Skin of body (tissue), 2 donors: Measurements from ENCODE around the gene EHD1. TPM values are rescaled to one million over a fixed set of nuclear protein-coding genes. Genes with fewer than 3 reads are reported as not detected.

ENCODE experiments used
- DNase-seq: peaks from one replicate; lab custom pipeline; 2025; lab: John Stamatoyannopoulos, UW
- total RNA-seq: library from RNA; depleted of rRNA; stranded (reverse); fragments of >200 nt; gene quantifications from one replicate; pipeline ENCODE4 v1.2.3, GENCODE V29; 2014

EHD1 gene
- 27.1 TPM for total RNA-seq

DNA sequence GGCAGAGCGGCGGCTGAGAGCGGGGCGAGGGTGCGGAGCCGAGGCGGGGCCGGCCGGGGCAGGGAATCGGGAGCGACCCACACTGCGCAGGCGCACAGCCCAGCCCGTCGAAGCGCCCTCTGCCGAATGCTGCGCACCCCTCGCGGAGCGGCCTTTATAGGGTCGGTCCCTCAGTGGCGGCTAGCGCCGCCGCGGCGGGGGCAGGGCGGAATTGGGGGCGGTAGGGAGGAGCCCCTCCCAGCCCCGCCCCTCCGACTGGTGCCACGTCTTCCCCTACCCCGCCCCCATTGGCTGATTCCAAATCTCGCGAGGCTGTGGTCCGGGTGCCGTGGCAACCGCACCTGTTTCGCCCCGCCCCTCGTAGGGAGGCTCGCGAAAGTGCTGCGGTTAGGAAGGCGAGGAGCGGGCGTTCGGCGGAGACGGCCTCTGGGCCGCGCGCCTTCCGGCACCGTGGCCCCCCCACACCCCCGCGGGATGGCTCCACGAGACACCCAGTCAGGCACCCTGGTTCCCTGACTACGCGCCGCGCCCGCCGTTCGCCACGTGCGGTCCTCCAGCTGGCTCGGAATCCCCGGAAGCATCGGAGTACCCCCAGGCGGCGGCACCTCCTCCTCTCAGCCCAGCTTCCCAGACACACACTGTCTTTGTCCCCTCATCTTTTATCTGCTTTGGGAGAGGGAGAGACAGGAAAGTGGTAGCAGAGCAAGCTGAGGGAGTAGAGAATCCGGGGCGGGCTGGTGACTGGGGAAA, at the start of gene EHD1:
EHD1 (minus strand) TSS at position 128 of the 750 bp plus-strand sequence. CDS start 157 bp downstream, outside the sequence.
- DNase-seq, result peak; percentile 98

DNA sequence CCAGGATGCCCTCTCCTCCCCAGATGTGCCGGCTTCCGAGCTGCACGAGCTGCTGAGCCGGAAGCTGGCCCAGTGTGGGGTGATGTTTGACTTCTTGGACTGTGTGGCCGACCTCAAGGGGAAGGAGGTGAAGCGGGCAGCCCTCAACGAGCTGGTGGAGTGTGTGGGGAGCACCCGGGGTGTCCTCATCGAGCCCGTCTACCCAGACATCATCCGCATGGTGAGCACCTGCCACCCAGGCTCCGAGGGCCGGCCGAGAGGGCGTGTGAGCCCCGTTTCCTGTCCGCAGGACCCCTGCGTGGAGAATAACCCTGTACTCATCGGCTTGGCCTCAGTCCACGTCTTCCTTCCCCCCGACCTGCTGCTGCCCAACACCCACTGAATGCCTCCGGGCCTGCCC, 48.3 kb upstream of the EHD1 start:
- DNase-seq, result no peak

DNA sequence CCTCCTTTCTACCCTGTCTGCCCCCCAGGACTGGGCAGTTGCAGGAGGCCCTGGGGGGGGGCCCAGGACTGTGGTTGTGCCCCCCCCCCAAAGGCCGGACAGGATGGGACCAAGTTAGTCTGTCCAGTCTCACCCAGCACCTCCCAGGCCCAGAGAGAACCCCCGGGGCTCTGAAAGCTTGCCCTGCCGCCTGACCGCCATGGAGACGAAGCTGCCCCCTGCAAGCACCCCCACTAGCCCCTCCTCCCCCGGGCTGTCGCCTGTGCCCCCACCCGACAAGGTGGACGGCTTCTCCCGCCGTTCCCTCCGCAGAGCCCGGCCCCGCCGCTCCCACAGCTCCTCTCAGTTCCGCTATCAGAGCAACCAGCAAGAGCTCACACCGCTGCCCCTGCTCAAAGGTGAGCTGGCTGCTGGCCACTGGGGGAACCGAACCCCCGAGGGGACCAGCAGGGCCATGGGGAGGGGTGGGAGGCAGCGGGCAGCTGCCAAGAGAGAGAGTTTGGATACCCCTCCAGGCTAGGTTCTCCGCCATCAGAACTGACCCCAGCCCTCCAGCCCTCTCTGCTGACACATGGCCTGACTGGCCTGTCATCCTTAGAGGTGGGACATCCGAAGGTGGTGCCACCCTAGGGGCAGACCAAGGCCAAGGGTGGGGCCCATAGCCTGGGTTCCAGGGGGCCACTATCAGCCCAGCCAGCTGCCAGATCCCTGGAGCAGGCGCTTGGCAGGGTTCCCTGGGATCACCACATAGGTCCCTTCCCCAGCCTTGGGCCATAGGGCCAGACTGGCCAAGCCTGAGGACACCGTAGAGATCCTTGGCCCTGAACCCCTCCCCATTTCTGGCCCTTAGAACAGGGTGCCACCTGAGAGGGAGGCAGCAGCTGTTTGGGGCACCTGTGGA, 47.4 kb upstream of the EHD1 start:
- DNase-seq, result no peak

DNA sequence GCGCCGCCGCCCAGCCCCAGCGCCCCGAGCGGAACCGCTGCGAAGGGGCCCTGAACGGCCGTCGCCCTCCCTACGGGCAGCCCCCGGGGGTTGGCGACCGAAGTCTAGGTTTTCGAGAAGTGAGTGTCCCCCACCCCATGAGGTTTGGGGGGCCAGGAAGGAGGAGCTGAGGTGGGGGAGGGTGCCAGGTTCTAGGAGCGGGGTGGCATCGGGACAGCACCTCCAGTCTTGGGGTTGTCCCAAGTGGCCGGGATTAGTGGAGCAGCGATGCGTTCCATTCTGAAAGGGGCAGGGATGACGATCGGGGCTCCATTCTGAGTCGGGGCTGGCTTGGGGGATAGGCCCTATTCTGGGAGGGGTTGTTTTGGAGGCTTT, 46.5 kb upstream of the EHD1 start:
- no peak for DNase-seq

DNA sequence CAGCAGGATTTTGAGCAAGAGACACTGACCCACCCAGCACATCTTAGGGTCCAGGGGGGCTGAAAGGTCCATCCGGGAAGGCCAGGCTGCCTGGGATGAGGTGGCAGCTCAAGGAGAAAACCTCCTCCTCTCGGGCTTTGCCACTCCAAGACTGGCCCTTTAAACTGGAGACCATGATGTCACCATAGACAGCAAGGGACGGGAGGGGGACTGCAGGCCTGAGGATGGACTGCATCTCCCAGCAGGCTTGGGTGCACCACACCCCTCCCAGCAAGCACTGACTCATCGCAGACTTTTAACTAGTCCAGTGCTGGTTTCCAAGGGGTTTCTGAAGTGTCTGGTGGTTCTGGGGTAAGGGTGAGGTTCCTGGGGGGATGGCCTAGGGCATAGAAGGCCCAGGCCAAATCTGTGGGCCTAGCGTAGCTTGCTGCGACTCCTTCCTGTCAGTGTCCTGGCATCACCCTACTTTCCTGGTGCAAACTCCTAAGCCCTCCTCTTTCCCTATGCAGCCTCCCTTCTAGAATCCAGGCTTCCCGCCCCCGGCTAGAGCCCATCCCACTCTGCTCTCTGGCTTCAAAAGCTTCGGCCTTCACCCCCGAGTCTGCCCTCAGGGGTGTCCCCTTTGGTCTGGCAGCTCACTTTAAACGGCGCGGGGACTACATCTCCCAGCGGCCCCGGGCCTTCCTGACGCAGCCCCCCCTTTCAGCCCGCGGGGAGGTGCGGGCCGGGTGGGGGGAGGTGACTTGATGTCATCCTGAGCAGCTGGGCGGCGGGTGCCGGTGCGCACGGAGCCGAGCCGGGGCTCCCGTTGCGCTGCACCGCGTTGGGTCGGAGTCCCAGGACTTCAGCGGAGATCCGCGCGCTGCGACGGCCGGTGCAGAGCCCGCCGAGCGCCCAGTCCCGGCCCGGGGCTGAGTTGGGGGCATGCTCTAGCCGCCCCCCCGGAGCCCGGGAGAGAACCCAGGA, 45.8 kb upstream of the EHD1 start, which contains the start of gene PPP2R5B:
PPP2R5B (plus strand) TSS at position 746 of the 966 bp plus-strand sequence. CDS start 1,046 bp downstream, outside the sequence.
- DNase-seq, result peak; percentile 95

DNA sequence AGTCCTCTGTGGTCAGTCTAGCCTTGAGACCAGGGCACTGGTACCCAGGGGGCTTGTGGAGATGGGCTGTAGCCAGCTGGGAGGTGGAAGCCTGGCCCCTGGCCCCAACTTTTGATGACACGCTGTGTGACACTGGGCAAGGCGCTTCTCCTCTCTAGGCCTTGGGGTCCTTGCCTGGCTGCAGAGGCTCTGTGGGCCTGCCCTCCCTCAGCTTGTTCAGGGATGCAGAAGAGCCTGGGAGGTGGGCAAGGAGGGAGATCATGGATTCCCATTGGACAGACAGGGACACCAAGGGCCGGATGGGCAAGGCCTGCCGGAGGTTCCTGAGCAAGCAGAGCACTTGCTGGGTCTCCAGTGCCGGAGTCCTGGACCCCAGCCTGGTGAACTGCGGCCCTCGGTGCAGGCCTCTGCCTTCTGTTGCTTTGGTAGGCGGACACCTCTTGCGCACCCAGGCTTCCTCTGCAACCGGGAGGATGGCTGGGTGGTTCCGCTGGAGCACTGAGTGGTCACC, 44.8 kb upstream of the EHD1 start:
- no peak for DNase-seq

DNA sequence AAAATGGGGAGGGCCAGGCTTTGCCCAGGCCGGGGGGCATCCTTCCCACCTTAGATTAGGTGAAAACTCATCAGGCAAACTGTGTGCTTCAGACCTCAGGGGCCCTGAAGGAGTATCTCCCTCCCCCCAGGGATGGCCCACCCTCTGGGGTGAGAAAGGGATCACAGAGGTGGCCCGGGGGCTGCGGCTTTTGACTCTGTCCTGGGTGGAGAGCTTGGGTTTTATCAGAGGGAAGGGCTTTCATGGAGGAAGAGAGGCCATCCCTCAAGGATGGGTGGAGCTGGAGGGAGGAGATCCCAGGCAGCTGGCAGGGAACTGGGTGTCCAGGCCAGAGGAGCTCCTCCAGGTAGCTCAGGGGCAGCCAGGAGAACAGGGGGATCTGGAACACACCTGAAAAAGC, 43.0 kb upstream of the EHD1 start:
- no peak for DNase-seq

DNA sequence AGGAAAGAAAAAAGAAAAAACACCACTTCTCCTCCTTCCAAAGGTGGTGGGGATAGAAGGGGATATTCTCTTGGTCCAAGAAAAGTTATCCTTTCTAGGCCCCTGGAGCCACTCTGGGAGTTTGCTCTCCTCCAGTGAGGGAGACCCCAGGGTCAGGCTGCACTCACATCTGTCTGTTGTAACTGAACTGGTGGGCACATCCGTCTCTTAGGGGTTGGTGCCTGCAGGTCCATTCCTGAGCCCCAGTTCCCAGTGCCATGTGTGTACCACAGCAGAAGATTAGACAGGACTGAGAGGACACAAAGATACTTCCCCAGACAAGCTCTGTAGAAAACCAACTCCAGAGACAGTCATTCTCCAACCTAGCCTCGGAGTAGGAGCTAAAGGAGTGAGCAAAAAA, 41.7 kb upstream of the EHD1 start:
- no peak for DNase-seq

DNA sequence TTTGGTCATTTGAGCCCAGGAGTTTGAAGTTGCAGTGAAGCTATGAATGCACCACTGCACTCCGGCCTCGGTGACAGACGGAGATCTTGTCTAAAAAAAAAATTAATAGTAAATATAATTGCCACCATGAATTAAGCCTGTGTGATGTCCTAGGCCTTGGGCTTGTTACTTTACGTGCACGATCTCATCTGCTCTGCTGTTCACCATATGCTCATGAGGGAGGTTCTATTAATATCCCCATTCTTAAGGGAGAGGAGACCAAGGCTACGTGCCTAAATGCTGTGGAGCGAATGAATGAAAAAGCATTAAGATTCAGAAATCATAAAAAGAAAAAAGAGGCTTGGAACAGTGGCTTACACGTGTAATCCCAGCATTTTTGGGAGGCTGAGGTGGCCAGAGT, 41.2 kb upstream of the EHD1 start:
- DNase-seq, result peak; percentile 59

DNA sequence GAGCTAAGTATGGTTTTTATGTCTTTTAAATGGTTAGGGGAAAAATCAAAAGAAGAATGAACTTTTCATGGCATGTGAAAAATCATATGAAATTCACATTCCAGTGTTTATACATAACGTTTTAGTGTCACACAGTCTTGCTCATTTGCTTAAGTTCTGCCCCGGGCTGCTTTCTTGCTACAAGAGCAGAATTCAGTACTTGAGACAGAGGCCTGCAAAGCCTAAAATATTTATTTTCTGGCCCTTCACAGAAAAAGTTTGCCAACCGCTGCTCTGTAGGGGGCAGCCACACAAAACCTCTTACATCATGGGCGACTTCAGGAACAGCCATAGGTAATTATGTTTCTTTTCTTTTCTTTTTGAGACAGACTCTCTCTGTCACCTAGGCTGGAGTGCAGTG, 39.6 kb upstream of the EHD1 start:
- DNase-seq, result peak; percentile 21

DNA sequence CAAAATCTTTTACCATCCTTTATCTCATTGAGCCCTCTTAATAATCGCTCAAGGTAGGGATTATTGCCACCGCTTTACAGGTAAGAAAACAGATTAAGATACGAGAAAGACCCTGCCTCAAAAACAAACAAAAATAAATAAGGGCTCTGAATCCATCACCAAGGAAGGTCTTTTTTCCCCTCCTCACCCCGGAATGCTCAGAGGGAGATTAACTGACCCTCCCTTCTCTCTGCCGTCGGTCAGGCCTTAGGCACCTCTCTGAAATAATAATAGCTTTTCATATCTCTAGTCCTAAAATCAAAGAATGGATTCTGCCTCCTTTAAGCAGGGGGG, 39.2 kb upstream of the EHD1 start:
- no peak for DNase-seq

DNA sequence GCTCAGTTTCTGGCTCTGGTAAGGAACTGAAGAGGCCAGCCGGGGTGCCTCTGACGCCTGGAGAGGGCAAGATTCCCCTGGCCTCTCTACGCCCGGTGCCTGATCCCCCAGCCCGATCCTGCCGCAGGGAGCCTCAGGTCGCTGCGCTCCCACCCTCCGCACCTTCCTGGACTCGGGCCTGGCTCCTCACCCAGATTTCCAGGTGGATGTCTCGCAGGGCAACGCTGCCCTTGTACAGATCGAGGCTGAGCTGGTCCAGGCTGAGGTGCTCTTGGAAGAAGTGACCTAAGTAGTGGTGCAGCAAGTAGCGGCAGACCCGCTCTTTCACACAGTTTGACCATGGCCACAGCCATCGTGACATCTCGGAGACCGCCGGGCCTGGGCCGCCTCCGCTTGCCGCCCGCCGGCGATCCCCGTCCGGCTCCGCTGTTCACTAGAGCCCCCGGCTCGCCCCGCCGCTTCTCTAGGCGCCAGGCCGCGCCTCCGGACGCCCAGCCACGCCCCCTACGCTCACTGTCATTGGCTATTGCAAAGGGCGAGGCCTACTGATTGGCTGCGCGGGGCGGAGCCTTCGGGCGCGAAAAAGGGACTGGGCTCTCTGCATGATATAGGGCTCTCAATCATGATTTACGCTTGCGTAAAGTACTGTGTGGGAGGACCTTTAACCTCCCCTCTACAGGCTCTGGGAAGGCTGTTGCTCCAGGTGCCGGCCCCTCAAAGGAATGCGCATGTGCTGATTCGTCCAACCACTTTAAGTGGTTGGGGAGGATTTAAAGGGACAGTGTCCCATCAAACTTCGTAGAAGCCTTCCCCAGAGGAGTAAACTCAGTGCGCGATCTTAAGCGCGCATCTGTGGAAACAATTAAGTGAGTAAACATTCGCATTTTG, 38.6 kb upstream of the EHD1 start, which contains the start of gene ATG2A:
ATG2A (minus strand) TSS at position 435 of the 888 bp plus-strand sequence; CDS start at position 361, 74 bp downstream.
- peak; percentile 100 for DNase-seq

DNA sequence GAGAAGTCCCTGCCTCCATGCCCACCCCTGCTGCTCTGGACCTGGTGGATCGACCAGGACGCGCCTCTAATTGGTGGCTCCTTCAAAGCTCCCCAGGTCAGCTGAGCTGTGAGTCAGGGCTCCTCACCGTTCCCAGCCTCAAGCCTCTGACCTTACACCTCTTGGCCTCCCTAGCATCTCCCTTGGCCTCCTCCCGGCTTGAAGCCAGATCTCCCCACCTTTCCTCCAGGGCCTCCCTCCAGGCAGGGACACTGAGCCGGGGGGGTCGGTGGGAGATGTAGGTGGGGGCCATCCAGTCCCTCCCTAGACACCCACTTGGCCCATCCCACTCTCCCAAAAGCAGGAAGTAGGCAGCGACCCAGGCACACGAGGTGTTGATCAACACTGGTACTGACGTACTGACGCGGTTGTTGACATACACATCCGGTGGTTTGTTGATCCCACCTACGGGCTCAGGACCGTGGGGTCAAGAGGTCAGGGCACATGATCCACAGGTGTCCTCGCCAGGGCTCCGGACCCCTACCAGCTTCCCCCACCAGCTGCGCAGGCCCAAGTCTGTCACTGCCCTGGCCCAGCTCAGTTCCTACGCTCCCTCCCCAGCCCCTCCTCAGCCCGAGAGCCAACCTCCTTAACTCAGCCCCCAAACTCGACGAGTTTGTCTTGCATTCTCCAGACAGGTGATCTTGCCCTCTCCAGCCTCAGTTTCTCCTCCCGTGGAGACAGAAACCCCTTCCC, 37.8 kb upstream of the EHD1 start:
- no peak for DNase-seq

DNA sequence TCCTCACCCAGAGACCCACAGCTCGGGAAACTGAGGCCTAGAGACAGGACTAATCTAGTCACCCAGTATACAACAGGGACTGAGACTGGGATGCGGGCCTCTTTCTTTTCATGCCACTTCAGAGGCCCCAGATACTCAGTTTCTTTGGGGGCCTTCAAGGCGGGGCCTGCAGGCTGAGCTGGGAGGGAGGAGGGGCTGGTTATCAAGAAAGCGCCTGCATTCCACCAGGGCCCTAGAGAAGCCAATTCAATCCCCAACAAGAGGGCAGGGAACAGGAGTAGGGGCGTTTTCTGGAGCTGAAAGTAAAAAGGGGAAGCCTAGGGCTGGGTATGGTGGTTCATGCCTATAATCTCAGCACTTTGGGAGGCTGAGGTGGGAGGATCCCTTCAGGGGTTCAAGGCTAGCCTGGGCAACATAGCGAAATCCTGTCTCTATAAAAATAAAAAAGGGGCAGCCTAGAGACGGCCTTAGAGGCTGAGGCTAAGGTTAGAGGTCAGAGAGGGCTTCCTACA, 37.0 kb upstream of the EHD1 start:
- DNase-seq, result no peak

DNA sequence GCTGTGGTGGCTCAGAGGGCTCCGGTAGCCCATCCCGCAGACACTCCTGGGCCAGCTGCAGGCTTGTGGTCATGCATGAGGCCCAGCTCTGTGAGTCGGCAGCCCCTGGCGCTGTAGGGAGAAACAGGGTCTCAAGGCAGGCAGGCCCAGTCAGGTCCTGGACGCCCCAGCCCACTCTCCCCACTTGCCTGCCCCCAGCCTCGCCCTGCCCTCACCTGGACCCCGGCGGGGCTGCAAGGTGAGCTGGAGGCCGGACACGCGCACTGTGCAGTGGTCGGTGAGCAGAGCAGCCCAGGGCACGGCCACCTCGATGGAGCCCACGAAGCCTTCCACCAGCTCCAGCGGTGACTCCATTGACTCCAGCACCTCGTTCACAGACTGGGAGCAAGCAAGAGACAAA, 35.7 kb upstream of the EHD1 start:
- no peak for DNase-seq

DNA sequence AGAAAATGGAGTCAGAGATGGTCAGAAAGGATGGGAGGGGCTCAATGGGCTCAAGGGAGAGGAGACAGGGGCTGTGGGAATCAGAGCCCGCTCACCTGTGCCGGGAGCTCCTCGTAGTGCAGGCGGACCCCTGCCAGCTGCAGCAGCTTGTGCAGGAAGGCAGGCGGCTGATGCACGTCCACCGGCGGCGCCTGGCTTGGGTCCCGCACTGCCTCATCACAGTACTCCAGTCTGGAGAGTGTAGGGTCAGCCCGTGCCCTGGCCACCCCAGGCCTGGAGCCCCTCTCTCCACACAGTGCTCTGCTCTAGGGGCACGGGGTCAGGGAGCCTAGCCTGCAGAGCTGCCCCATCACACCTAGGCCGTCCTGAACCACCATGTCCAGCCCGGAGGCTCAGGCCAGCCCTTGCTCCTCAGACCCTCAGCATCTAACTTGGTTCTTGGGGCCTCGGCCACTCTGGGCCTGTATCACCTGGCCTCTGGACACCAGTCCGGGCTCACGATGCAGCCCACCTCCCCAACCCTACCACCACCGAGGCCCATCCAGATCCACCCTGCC, 34.8 kb upstream of the EHD1 start:
- no peak for DNase-seq

DNA sequence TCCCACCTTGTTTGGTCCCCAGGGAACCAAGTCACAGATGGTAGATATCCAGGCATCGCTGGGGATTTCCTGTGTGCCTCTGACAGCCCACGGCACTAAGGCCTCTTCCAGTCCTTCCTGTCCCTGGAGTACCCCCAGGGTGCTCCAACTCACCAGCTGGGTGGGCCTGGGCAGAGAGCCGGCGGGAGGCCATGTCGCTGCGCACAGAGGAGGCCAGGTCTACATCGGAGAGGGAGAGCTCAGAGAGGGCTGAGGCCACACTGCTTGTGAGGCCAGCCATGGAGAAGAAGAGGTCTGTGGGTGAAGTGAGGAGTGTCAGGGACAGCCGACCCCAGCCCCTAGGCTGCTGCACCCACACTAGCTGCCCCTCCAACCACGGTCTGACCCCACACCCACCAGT, 33.3 kb upstream of the EHD1 start:
- DNase-seq, result no peak

DNA sequence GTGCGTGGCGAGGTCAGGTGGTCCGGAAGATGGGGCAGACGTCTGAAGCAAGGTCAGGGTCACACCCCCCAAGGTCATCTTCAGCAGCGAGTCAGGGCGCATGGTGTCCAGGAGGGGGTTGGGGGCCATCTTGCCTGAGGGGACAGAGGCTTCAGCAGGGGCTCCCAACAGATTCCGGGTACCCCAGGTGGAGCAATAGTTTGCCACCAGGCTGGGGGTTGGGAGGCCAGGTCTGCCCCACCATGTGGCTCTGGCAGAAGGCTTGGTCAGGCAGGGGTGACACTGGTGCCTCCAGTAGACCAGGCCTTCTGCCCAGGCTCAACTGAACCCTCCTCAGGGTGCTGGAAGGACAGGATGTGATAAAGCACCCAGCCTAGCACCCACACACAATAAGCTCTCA, 32.7 kb upstream of the EHD1 start:
- DNase-seq, result no peak
